ENCODE data around the gene LBX1.

Gene LBX1

DNA sequence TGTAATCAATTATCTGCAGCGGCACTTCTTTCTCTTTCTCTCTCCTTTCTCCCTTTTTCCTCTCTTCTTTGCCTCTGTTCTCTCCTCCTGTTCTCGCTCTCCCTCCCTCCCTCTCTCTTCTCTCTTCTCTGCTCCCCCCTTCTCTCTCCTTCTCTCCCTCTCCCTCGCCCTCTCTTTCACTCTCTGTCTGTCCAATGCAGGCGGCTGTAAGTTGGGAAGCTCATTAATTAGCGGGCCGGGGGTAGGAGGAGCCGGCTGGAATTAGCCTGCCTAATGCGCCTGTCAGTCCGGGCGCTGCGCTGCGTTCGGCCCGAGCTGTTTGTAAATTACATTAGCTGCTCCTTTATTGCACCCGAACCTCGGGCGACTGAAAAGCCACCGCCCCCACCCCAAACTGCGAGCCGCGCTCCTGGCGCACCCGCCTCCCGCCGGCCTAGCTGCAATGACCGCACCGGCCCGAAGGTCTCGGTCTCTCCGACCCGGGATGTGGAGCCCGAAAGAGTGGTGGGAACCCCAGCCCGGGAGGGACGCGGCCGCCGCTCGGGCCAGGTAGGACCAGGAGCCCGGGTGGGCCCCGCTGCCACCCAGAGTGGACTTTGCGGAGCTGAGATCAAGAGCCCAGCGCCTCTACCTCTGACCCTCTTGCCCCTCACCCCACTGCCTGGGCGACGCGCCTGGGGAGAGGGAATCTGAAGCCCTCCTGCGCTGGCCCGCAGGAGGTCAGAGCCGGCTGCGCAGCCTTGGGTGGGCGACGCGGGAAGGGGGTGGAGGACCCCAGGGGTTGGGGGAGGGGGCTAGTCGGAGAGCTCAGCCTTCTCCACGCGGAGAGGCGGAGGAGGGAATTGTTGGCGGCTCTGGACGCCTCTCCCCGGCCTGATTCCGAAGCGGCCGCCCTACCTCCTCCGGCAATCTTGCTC lies at the start of gene LBX1:
LBX1 (minus strand) TSS at position 198 of the 917 bp plus-strand sequence. CDS start 648 bp downstream, outside the sequence.
- DNase-seq (ENCODE audit: low read depth in 3 of 3): no peak

DNA sequence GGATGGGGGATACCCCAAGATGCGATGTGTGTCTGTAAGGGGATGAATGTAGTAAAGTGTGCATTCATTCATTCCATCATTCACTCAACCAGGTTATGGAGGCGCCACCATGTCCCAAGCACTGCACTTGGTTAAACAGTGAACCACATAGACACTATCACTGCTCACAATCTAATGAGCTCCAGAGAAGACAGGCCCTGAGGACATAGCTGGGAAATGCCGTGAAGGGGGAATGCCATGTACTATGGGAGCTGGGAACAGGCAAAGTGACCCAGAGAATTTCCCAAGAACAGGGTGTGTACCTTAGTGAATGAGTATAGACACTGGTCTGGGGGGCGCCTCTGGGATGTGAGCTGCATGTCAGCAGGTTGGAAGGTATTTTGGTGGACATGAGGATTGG lies 44.5 kb upstream of the LBX1 start:
- DNase-seq (ENCODE audit: low read depth in 3 of 3): no peak

GRCh38 chr10:101273330-101273729 lies 44.1 kb upstream of the LBX1 start:
- DNase-seq (ENCODE audit: low read depth in 3 of 3): no peak

- DNase-seq (ENCODE audit: low read depth in 3 of 3): peak; percentile 25 to 67 (median 33)
These were observed 43.1 kb upstream of the LBX1 start for GRCh38 chr10:101272229-101272868.

- DNase-seq (ENCODE audit: low read depth in 3 of 3): no peak
These were observed 41.5 kb upstream of the LBX1 start for GRCh38 chr10:101270763-101271162.

DNA sequence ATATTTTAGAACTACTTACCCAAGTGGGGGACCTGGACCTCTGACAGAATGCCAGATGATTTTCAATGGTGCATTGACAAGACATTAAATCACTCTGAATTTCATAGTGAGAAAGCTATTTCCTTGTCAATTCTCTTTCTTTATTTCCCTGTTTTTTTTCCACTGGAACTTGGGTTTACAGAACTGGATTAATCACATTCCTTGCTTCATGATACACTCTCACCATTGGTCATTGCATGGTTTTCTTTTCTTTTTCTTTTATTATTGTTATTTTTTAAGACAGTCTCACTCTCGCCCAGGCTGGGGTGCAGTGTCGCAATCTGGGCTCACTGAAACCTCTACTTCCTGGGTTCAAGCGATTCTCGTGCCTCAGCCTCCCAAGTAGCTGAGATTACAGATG lies 38.5 kb upstream of the LBX1 start:
- DNase-seq (ENCODE audit: low read depth in 3 of 3): no peak

- no peak for DNase-seq (ENCODE audit: low read depth in 3 of 3)
These were observed 38.0 kb upstream of the LBX1 start for GRCh38 chr10:101267290-101267680.

DNA sequence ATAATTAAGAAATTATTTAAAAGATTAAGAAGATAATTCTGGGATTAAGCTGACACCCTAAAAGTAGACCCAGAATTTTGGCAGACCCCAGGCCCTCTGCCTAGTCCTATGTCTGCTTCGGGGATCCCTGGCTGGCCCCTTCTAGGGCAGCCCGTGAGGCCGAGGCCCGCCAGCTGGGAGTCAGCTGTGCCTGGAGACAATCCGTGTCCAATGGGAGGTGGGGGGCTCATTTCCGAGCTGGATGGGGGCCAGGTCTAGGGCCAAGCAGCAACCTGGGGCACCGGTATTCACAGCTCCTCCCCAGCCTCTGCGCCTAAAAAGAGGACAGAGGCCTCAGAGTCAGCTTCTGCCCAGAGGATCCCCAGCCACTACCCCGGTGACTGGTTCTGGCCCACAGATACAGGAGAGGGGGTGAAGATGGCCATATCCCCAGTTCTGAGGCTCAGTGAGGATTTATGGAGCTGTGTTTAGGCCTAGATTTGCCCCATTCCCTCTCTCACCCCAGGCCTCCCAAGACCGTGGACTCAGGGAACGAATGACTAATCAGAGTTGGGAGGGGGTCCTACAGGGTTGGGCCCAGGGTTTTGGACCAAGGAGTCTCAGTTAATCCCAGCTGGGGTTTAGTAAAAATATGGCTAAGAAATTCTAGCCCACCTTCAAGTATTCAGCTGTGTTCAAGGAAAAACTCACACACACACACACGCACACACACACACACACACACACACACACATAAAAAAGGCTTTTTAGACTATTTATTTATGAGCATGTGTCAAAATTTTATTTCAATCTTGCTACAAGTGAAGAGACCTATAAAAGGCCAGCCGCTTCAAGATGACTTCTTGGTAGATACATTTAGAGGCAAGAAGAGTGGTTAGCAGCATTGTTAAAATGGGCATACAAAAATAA lies 37.4 kb upstream of the LBX1 start:
- DNase-seq (ENCODE audit: low read depth in 3 of 3): no peak

GRCh38 chr10:101263150-101263752 lies 34.0 kb upstream of the LBX1 start:
- DNase-seq (ENCODE audit: low read depth in 3 of 3): no peak

DNA sequence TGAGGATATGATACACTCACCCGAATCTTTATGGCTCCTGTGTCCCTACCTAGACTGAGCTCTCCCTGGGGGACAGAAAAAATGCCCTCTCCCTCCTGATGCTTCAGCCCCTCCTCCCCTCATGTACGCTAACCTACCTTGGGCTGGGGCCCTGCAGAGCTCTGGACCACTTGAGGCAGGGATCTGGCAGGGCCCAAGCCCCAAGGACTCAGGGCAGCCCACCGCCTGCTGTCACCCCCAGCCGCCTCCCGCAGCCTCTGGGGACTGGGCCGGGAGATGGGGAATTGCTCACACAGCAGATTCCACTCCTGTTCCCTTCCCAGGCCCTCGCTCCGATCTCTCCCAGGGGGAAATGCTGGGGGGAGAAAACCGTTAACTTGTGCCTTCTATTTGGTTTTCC lies 32.9 kb upstream of the LBX1 start:
- DNase-seq (ENCODE audit: low read depth in 3 of 3): no peak

DNA sequence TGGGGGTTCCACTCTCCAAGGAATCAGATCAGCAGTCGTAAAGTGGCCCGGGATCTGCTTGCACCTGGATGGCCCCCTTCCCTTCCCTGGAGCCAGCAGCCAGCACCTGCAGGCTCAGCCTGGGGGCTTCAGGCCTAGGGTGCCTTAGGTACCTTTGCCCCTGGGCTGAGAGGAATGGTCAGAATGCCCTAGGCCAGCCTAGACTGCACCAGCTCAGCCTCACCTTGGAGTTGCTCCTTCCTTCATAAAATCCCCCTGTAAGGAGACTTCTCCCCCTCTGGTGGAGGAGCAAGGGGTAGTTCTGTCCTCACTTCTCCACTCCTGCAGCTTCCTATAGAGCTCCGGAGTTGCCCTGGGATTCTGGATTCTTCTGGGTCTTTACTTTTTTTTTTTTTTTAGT lies 32.4 kb upstream of the LBX1 start:
- no peak for DNase-seq (ENCODE audit: low read depth in 3 of 3)

- no peak for DNase-seq (ENCODE audit: low read depth in 3 of 3)
These were observed 31.7 kb upstream of the LBX1 start for GRCh38 chr10:101260764-101261481.

DNA sequence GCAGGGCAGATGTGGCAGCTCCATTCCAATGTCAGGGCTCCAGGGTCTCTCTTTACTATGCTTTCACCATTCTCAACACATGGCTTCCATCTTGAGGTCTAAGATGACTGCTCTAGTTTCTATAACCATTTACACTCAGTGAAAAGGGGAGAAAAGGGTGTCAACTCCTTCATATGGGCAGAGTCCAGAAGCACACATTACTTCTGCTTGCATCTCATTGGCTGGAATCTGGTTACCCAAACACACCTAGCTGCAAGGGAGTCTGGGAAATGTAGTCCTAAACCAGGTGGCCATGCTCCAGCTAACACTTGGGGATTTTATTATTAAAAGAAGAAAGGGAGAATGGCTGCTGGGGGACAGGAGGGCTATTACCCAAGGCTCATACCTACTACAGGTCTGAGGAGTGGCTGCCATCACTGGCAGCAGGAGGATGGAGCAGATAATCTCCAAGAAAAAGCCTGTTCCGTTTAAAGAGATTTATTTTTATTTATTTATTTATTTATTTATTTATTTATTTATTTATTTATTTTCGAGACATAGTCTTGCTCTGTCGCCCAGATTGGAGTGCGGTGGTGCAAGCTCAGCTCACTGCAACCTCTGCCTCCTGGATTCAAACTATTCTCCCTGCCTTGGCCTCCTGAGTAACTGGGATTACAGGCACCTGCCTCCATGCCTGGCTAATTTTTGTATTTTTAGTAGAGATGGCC lies 29.1 kb upstream of the LBX1 start:
- no peak for DNase-seq (ENCODE audit: low read depth in 3 of 3)

DNA sequence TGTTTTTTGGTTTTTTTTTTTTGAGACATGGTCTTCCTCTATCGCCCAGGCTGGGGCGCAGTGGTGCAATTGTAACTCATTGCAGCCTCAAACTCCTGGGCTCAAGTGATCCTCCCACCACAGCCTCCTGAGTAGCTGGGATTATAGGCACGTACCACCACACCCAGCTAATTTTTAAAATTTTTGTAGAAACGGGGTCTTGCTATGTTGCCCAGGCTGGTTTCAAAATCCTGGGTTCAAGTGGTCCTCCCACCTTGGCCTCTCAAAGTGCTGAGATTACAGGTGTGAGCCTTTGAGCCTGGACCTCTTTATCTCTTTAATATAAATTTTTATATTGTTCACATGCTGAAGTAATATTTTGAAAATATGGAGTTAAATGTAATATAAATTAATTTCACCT lies 28.2 kb upstream of the LBX1 start:
- DNase-seq (ENCODE audit: low read depth in 3 of 3): no peak

DNA sequence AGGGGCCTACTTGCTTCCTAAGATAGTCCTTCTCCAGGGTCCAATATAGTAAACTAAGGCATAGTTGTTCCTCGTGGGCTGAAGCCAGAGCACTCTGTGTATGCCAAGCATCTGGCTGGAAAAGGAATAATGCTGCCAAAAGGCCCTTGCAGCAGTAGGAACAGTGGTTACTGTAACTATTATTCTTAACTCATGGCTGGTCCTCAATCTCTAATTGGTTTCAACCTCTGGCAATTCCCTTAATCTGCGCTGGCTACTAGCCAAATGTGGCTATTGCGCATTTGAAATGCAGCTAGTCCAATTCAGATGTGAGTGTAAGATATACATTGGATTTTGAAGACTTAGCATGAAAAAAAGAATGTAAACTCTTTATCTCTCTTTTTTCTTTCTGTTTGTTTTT lies 27.8 kb upstream of the LBX1 start:
- DNase-seq (ENCODE audit: low read depth in 3 of 3): no peak

DNA sequence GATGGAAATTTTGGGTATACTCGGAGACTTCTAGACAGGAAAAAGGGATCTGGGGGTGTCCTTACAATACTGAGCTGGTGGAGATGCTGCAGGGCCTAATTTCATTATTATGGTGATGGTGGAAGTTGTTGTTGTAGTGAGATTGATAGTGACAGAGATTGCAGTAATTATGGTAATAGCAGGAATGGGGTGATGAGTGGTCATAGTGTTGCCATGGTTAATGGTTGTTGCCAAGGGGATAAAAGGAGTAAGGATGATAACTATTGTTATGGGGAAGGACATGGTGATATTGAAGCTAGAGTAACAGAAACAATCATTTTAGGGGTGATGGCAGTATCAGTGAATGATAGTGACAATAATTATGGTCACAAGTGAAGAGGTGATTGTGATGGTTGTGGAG lies 27.1 kb upstream of the LBX1 start:
- DNase-seq (ENCODE audit: low read depth in 3 of 3): no peak

GRCh38 chr10:101250136-101250535 lies 20.9 kb upstream of the LBX1 start:
- no peak for DNase-seq (ENCODE audit: low read depth in 3 of 3)

- DNase-seq (ENCODE audit: low read depth in 3 of 3): no peak
These were observed 19.9 kb upstream of the LBX1 start for GRCh38 chr10:101249171-101249581.

DNA sequence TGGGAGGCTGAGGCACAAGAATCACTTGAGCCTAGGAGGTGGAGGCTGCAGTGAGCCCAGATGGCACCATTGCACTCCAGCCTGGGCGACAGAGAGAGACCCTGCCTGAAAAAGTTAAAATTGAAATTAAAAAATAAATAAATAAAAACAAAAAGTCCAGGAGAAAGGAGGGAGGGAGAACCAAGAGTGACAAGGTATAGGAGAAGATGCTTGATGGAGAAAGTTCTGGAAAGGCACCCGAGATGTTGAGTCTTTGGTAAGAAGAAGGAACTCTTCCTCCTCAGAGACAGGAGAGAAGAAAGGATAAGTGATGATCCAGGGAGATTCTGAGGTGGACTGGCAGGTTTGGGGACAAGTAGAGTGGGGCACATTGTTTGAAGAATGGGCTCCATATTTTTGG lies 17.4 kb upstream of the LBX1 start:
- no peak for DNase-seq (ENCODE audit: low read depth in 3 of 3)

GRCh38 chr10:101244321-101245050 lies 15.2 kb upstream of the LBX1 start:
- DNase-seq (ENCODE audit: low read depth in 3 of 3): no peak
